ENCODE data around the gene CFAP74.

DNA sequence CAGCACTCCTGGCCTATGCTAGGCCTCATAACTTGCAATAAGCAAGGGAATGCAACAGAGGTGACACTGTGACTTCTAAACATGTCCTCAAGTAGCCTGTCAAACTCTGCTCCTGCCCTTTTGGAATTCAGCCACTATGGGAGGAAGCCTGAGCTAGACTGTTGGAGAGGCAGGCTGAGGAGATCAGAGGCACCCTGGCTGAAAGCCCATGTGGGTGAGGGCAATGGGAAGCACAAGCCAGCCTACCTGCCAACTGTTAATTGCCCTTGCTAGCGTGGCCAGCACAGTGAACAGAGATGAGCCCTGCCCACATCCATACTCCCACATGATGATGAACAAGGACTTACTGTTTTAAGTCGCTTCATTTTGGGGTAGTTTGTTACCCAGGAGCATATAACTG, 130.4 kb downstream of the CFAP74 start:
- TF ChIP-seq, protein P1, sequence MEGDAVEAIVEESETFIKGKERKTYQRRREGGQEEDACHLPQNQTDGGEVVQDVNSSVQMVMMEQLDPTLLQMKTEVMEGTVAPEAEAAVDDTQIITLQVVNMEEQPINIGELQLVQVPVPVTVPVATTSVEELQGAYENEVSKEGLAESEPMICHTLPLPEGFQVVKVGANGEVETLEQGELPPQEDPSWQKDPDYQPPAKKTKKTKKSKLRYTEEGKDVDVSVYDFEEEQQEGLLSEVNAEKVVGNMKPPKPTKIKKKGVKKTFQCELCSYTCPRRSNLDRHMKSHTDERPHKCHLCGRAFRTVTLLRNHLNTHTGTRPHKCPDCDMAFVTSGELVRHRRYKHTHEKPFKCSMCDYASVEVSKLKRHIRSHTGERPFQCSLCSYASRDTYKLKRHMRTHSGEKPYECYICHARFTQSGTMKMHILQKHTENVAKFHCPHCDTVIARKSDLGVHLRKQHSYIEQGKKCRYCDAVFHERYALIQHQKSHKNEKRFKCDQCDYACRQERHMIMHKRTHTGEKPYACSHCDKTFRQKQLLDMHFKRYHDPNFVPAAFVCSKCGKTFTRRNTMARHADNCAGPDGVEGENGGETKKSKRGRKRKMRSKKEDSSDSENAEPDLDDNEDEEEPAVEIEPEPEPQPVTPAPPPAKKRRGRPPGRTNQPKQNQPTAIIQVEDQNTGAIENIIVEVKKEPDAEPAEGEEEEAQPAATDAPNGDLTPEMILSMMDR (conservative IDR thresholded peaks at IDR 0.05; ENCODE audit: low read depth, low read length) = no peak
- TF ChIP-seq, protein P2, sequence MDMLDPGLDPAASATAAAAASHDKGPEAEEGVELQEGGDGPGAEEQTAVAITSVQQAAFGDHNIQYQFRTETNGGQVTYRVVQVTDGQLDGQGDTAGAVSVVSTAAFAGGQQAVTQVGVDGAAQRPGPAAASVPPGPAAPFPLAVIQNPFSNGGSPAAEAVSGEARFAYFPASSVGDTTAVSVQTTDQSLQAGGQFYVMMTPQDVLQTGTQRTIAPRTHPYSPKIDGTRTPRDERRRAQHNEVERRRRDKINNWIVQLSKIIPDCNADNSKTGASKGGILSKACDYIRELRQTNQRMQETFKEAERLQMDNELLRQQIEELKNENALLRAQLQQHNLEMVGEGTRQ (IDR thresholded peaks at IDR 0.05; ENCODE audit: low read depth, low read length) = no peak
- no peak for TF ChIP-seq BHLHE40 (IDR thresholded peaks at IDR 0.05; ENCODE audit: low read depth, low read length)
- no peak for TF ChIP-seq POLR2A (IDR thresholded peaks at IDR 0.05; ENCODE audit: low read depth, low read length)
